GM10266 (cell line): ENCODE results near the gene USH2A.

Source experiments
- DNase-seq: peaks from one replicate; pipeline ENCODE4 v3.0.0; 2012; ENCODE audit errors: extremely low spot score
- CTCF ChIP-seq: IDR thresholded peaks from 2 replicates; pipeline ENCODE4 v1.5.1; 2012; ENCODE audit warnings: mild to moderate bottlenecking, low read depth; ENCODE audit not compliant: control insufficient read depth, insufficient read depth; ENCODE audit errors: missing control alignments

Gene USH2A

GRCh38 chr1:216258386-216258785 is 164.9 kb downstream of the USH2A start:
- no peak for DNase-seq
- no peak for TF ChIP-seq CTCF

GRCh38 chr1:216250861-216251260 is 172.4 kb downstream of the USH2A start:
- no peak for DNase-seq
- TF ChIP-seq CTCF, result no peak

GRCh38 chr1:216248628-216249027 is 174.6 kb downstream of the USH2A start:
- TF ChIP-seq CTCF, result no peak
- DNase-seq, result no peak

GRCh38 chr1:216247937-216248336 is 175.3 kb downstream of the USH2A start:
- no peak for DNase-seq
- no peak for TF ChIP-seq CTCF

GRCh38 chr1:216246577-216247203 is 176.6 kb downstream of the USH2A start:
- DNase-seq, result no peak
- no peak for TF ChIP-seq CTCF

GRCh38 chr1:216238844-216239243 is 184.4 kb downstream of the USH2A start:
- no peak for DNase-seq
- no peak for TF ChIP-seq CTCF

- DNase-seq, result no peak
- no peak for TF ChIP-seq CTCF
Measured at GRCh38 chr1:216237927-216238542, 185.2 kb downstream of the USH2A start.
